SIG-M5 treated with dmso at 0.1 percent for 504 hours (cell line): ENCODE measurements around the gene C1QTNF9.
"Not testable (repeated sequence)": the region's sequence is repeated elsewhere in the genome, so short reads cannot be mapped to it uniquely, and the experiment has no call there.

Experiments used
- DNase-seq: peaks from one replicate; lab custom pipeline; 2025; ENCODE audit not compliant: unreplicated experiment; lab: John Stamatoyannopoulos, UW

Gene C1QTNF9

DNA sequence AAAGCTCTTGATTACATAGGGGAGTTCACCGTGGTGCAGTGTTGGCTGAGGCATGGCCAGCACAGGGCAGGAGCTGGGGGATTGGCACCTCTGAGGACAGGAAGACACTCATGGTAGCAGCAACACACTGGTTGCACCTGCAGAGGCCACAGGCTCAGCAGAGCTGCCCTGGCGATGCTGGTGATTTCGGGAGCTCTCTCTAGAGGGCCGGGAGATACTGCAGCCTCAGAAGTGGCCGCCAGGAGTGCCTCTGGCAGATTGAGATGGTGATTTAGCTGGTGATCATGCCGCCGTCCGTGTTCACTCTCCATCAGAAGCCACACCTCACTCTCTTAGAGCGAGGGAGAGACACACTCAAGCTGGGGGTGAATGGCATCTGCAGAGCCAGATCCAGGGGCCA, 49.9 kb downstream of the C1QTNF9 start:
- not testable (repeated sequence) for DNase-seq

- no peak for DNase-seq
Measured at GRCh38 chr13:24360106-24360505, 50.7 kb downstream of the C1QTNF9 start.

DNA sequence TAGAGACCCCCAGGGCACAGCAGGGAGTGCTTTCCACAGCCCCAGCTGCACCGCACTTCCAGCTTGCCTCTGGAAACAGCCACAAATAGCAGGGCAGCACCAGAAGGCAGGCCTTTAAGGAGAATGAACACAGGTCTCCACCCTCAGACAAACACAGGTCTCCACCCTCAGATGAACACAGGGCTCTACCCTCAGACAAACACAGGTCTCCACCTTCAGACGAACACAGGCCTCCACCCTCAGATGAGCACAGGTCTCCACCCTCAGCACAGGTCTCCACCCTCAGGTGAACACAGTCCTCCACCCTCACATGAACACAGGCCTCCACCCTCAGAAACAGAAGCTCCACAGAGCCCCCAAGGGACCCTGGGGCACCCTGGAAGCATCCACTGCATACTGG, 51.7 kb downstream of the C1QTNF9 start:
- DNase-seq, result no peak

DNA sequence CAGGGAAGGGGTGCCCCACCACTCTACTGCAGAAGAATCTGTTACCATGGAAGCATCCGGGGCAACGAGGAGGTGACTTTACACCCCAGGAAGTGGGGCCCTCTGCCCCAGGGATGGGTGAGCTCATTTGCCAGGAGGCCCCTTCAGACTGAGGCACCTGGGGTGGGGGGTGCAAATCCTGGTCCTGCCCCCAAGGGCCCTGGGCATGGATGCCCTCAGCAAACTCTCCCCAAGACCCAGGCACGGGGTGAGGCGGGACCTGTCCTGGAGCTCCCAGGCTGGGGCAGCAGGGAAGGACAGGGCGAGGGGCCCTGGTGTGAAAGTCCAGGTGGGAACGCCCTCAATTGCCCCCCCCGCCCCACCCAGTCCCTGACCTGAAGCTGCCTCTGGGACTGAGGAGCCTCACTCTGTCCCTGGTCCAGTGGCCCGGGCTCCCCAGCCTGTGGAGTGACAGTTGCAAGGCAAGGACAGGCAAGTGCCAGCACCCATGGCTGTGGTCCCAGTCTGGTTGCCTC, 52.5 kb downstream of the C1QTNF9 start:
- no peak for DNase-seq

GRCh38 chr13:24362435-24362952, 53.1 kb downstream of the C1QTNF9 start:
- no peak for DNase-seq

- DNase-seq, result no peak
Measured at GRCh38 chr13:24365191-24365590, 55.8 kb downstream of the C1QTNF9 start.

DNA sequence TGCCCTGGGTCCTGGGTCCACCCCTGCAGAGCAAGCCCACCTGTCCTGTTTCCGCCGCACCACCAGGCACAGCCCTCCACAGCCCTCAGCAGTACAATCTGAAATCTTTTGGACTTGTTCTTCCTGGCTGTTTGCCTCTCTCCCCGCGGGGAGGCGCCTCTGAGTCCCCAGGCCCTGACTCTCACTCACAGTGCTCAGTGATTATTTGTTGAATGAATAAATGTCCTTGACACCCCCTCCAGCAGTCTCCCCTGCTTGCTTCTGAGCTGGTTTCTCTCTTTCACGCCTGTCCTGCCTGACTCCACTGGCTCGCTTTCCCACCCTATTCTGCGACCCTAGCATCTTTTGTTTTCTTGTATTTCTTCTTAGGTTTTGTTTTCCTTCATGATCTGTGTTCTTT, 56.9 kb downstream of the C1QTNF9 start:
- not testable (repeated sequence) for DNase-seq

- DNase-seq, result not testable (repeated sequence)
Measured at GRCh38 chr13:24371273-24371672, 61.9 kb downstream of the C1QTNF9 start.
